Measurements from ENCODE around the gene GSTT2B.
A peak's percentile ranks its signal among the peaks of the same experiment; 100 is the strongest.
"Not testable (repeated sequence)": the region's sequence is repeated elsewhere in the genome, so short reads cannot be mapped to it uniquely, and the experiment has no call there.

Gene GSTT2B

DNA sequence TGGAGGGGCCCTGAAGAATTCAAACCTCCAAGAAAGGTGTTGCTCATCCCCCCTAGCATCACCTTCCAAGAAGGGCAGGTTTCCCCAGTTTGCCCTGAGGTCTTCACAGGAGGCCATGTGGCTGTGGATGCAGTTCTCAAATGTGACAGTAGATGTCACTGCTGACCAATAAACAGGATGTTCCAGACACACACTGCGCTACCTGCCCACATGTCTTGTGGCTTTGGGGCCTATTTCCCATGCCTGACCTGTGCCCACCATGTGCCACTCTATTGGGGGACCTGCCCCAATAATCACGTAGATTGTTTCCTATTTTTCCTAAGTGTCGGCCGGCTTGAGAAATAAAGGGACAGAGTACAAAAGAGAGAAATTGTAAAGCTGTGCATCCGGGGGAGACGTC lies 23.4 kb upstream of the GSTT2B start:
- peak; percentile 39 for DNase-seq (ENCODE audit: low spot score)

GRCh38 chr22:23980567-23980966 lies 19.6 kb upstream of the GSTT2B start:
- DNase-seq (ENCODE audit: low spot score): not testable (repeated sequence)

GRCh38 chr22:23979557-23980240 lies 18.7 kb upstream of the GSTT2B start, which contains the start of gene GSTT2:
TSS of gene GSTT2 (plus strand) at chr22:23980134.
- not testable (repeated sequence) for DNase-seq (ENCODE audit: low spot score)

GRCh38 chr22:23977304-23977703 lies 16.3 kb upstream of the GSTT2B start:
- DNase-seq (ENCODE audit: low spot score): not testable (repeated sequence)

GRCh38 chr22:23974836-23975352 lies 13.9 kb upstream of the GSTT2B start:
- DNase-seq (ENCODE audit: low spot score): not testable (repeated sequence)

DNA sequence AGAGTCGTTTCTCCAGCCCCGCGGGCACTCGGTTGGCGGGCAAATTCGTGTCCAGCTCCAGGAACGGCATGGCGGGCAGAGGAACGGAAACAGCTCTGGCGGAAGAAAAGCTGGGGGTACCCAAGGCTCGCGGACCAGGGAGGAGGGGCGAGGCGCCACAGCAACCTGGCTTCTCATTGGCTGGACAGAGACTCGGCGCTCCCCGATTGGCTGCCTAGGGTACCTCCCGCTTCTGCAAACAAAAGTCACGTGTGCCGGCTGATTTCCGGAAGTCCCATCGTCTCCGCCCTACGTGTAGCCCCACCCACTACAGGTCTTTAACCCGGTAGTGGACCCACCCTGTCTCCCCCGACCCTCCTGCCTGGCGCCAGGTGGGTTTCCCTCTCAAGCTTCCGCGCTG lies 13.3 kb upstream of the GSTT2B start, which contains the start of gene DDT:
Gene DDT, minus strand, starts transcription at position 97 of the 400 bp plus-strand sequence. Its CDS starts 27 bp downstream, at position 70.
- not testable (repeated sequence) for DNase-seq (ENCODE audit: low spot score)

DNA sequence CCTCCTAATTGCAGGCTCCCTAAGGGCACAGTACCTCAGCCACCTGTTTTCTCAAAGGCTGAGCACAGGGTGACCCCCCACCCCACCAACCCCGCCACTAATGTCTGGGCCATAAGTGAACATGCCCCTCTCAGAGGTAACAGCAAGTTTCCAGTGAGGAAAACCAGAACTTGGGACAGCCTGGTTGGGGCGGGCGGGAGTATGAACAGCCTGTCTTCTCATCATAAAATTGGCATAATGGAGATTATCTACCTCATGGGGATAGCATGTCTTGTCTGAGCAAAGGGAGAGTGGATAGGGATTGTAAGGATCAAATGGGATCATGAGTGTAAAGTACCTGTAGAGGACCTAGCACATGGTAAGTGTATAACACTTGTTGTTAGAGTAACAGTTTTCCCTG lies 10.9 kb upstream of the GSTT2B start:
- not testable (repeated sequence) for DNase-seq (ENCODE audit: low spot score)

- no peak for DNase-seq (ENCODE audit: low spot score)
Measured at GRCh38 chr22:23970816-23971486, 10.0 kb upstream of the GSTT2B start.

DNA sequence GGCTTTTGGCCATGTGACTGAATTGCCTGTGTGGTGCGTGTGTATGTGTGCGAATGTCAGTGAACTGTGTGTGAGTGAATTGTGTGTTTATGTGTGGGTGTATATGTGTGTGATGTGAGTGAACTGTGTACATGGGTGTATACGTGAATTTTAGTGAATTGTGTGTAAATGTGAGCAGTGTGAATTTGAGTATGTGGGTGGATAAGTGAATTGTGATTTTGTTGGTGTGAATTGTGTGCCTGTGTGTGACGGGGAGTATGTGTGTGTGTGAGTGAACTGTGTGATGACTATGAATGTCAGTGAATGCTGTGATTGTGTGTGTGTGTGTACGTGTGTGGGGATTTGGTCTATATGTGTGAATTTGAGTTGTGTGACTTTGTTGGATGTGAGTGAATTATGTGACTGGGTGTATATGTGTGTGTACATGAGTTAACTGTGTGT lies 9.2 kb upstream of the GSTT2B start:
- no peak for DNase-seq (ENCODE audit: low spot score)

- DNase-seq (ENCODE audit: low spot score): no peak
Measured at GRCh38 chr22:23969071-23969470, 8.1 kb upstream of the GSTT2B start.

DNA sequence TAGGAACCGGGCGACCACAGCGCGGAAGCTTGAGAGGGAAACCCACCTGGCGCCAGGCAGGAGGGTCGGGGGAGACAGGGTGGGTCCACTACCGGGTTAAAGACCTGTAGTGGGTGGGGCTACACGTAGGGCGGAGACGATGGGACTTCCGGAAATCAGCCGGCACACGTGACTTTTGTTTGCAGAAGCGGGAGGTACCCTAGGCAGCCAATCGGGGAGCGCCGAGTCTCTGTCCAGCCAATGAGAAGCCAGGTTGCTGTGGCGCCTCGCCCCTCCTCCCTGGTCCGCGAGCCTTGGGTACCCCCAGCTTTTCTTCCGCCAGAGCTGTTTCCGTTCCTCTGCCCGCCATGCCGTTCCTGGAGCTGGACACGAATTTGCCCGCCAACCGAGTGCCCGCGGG lies 5.6 kb upstream of the GSTT2B start, which contains the start of gene DDTL:
Gene DDTL, plus strand, starts transcription at position 321 of the 400 bp plus-strand sequence. Its CDS starts 27 bp downstream, at position 348.
- DNase-seq (ENCODE audit: low spot score): not testable (repeated sequence)

DNA sequence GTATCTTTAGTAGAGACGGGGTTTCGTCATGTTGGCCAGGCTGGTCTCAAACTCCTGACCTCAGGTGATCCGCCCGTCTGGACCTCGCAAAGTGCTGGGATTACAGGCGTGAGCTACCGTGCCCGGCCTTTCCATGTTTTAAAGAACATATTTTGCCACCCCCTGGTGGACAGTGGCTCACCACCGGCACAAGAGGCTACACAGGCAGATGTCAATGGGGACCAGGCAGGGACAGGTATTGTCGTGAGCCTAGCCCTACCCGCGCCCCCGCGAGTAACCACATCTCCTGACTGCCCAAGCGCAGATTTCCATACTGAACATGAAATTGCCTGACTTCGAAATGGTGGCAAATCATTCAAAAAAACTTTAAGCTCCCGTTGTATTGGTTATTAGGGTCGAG lies 5.1 kb upstream of the GSTT2B start:
- not testable (repeated sequence) for DNase-seq (ENCODE audit: low spot score)

DNA sequence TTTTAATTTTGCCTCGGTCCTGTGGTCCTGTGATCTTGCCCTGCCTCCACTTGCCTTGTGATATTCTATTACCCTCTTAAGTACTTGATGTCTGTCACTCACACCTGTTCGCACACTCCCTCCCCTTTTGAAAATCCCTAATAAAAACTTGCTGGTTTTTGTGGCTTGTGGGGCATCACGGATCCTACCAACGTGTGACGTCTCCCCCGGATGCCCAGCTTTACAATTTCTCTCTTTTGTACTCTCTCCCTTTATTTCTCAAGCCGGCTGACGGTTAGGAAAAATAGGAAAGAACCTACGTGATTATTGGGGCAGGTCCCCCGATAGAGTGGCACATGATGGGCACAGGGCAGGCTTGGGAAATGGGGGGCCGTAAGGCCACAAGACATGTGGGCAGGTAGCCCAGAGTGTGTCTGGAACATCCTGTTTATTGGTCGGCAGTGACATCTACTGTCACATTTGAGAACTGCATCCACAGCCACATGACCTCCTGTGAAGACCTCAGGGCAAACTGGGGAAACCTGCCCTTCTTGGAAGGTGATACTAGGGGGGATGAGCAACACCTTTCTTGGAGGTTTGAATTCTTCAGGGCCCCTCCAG lies 4.6 kb downstream of the GSTT2B start:
- DNase-seq (ENCODE audit: low spot score): peak; percentile 89

DNA sequence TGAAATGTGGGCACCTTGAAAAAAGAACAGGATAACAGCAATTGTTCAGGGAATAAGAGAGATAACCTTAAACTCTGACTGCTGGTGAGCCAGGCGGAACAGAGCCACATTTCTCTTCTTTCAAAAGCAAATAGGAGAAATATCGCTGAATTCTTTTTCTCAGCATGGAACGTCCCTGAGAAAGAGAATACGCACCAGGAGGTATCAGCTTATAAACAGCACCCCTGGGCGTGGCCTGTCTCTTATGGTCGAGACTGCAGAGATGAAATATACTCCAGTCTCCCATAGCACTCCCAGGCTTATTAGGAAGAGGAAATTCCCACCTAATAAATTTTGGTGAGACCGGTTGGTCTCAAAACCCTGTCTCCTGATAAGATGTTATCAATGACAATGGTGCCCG lies 5.1 kb downstream of the GSTT2B start:
- not testable (repeated sequence) for DNase-seq (ENCODE audit: low spot score)

GRCh38 chr22:23954991-23955305 lies 6.0 kb downstream of the GSTT2B start:
- DNase-seq (ENCODE audit: low spot score): not testable (repeated sequence)

GRCh38 chr22:23954193-23954990 lies 6.6 kb downstream of the GSTT2B start:
- not testable (repeated sequence) for DNase-seq (ENCODE audit: low spot score)

DNA sequence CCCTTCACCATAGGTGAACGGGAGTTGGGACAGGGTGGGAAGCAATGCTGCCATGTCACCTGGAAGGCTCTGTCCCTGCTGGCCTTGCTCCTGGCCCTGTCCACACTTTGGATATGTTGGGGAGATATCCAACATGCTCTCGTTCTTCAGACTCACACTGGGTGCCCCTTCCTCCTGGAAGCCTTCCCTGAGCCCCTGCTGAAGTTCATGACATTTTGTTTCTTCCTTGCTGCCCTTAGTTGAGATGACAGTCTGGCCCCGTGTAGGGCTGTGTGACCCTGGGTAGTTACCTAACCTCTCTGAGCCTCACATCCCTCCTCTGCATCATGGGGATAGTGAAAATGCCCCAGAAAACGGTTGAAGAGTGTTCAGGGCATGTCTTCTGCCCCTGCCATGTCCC lies 7.5 kb downstream of the GSTT2B start:
- DNase-seq (ENCODE audit: low spot score): not testable (repeated sequence)

DNA sequence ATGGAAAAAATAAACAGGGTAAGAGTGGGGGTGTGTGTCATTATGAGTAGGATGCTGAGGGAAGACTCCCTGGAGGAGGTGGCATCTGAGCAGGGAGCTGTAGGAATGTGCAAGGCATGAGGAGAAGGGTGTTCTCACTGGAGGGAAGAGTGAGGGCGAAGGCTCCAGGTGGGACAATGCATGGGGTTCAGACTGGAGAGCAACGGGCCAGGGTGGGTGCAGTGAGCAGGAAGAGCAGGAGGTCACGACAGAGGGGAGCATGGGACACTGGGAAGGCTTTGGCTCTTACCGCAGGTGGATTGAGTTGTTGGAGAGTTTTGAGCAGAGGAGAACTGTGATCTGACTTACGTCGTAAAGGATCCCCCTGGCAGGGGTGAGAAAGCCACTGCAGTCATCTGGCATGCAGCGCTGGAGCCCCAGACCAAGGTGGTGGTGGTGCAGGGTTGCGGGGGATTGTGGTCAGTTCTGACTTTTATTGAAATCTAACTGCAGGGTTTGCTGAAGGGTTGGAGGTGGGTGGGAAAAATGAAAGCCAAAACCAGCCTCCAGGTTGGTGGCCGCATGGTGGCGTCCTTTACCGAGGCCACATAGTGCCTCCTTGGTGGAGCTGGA lies 8.1 kb downstream of the GSTT2B start:
- DNase-seq (ENCODE audit: low spot score): not testable (repeated sequence)

- DNase-seq (ENCODE audit: low spot score): not testable (repeated sequence)
Measured at GRCh38 chr22:23951383-23951782, 9.6 kb downstream of the GSTT2B start.

DNA sequence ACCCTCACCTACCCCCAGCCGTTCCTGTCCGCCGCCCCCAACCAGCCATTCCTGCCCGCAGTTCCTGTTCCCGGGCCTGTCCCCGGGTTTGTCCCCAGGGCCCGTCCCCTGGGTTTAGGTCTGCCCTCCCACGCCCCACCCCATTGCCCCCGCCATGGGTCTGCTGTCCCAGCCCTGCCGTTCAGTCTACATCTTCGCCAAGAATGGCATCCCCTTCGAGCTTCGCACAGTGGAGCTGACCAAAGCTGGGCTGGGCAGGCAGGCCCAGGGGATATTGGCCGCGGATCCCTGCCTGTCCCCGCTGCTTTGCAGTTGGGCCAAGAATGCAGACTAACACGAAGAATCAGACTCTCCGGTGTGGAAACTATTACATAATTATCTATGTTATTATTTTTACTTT lies 11.2 kb downstream of the GSTT2B start:
- not testable (repeated sequence) for DNase-seq (ENCODE audit: low spot score)

DNA sequence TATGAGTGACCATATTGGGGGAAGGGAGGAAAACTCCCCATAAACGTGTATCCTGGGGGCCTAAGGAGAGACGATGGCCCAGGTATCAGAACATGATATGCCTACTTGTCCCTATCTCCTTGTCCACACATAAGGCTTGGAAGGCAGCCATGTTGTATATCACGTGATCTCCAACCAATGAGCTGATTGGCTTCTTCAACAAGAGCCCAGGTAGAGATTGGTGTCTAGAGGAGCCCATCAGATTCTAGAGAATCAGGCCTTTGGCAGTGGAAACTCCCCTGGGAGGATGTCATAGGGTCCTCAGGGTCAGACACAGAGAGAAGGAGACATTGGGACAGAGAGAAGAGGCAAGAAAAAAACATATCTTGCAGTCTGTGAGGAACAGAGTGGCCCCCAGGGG lies 13.6 kb downstream of the GSTT2B start:
- DNase-seq (ENCODE audit: low spot score): not testable (repeated sequence)

All from pons (tissue), 1 donor.